GM11168 (cell line): Measurements from ENCODE around the gene TRIOBP.

Source experiments
- in situ Hi-C: fragments of 300-500 bp; cut with MboI; formaldehyde crosslinking; loops from one replicate; pipeline ENCODE4 v1.12.0; 2022; ENCODE audit warnings: low sequenced_read_pairs; ENCODE audit not compliant: unreplicated experiment

TRIOBP gene

DNA sequence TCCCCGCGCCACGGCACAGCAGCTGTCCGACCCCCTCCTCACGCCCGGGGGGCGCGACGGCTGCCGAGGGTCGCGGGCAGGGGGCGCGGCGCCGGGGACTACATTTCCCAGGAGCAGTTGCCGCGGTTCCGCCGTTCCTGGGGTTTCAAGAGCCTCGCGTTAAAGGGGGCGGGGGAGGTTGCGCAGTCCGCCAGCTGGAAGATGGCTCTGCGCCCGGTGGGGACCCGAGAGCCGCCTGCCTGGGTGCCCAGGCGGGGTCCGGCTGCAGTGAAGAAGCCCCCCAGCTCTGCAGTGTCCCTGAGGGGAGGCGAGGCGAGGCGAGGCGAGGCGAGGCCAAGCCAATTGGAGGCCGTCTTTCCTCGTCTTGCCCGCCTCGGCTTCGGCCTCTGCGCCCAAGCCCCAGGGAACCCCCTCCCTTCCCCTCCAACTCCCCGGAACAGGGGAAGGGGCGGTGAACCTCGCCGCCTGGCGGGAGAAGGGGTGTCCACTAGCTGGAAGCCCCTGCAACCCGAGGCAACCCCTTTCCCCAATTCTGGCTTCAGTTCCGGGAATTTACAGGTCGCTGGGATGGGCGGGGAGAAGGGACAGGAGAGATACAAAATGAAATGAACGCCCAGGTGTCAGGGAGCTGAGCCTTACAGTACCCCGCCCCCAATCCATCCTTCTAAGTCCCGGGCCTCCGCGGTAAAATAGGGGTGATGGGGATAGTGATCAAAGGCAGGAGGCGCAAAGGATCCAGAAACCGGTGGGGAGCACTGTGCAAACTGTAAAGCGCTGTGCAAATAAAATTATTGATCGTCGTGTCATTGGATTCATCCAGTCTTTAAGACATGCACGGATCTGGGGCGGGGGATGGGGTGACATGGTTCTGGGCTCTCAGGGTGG is 105.7 kb downstream of the TRIOBP start:
- in situ Hi-C loops: no loop called here

DNA sequence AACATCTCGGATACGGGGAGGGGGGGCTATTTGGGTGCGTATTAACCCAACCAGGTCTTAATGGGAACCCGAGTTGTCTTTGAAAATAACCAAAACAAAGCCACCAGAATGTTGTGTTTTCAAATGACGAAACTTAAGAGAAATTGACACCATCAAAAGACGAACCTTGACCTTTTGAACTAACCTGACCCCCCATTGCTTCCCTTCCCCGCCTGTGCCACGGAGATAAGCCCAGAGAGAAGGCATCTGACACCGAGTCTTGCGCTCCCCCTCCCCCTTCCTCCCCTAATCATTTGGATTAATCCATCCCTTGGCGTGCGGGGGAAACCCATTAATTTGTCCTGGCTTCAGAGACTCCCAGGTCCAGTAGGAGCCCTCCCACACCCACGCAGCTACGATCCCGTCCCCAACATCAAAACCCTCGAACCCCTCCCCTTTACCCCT is 106.4 kb downstream of the TRIOBP start:
- in situ Hi-C loops: no loop called here

DNA sequence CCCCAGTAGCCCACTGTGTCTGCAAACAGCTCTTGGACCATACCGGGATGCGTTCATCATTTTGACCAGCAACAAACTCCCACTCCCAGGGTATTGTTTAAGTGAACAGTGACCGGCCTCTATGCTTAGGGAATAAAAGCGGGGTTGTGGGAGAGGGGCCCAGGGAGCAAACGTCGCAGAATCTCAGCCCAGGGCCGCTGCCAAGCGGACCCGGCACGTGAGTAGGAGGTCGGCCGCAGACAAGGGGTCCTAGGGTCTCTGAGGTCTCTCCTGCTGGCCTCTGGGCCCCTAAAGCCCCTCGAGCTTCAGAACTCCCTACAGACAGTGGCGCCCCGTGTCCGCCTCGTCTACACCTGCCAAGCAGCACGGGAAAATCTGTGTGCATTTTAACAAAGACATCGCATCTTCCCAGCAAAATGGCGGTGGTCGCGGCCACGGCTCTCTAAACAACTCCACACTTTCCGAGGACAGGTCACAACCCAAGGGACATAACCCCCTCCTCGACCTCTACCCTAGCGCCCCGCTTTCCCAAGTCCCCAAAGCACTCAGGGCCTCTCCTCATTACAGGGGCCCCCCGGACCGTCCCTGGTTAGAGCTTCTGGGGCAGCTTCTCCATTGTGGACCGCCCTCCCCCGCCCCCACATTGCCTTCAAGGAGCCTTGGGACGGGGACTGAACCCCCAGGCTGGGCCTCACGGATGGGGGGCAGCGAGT is 106.9 kb downstream of the TRIOBP start:
- in situ Hi-C loops: no loop called here

DNA sequence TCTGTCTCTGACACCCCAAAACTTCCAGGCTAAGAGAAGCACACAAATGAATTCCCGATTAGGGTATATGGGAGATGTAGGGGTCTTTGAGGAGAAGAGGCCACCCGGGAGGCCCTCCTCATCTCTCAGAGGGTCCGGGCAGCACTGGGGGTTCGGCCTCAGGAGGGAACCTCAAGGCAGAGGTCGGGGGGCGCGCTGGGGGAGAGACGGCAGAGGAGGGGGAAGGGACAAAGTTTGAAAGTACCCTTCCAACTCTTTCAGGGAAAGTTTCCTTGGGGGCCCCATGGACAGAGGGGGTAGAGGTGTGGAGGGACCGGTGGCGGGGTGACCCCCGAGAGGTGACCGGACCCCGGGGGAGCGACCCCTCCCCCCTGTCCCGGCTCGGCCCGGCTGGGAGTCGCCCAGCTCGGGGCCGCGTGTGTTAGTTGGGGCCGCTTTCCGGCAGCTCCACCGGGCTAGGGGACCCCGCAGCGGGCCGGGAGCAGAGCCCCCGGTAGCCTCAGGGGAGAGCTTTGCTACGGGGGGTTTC is 107.6 kb downstream of the TRIOBP start:
- in situ Hi-C loops: no loop called here

DNA sequence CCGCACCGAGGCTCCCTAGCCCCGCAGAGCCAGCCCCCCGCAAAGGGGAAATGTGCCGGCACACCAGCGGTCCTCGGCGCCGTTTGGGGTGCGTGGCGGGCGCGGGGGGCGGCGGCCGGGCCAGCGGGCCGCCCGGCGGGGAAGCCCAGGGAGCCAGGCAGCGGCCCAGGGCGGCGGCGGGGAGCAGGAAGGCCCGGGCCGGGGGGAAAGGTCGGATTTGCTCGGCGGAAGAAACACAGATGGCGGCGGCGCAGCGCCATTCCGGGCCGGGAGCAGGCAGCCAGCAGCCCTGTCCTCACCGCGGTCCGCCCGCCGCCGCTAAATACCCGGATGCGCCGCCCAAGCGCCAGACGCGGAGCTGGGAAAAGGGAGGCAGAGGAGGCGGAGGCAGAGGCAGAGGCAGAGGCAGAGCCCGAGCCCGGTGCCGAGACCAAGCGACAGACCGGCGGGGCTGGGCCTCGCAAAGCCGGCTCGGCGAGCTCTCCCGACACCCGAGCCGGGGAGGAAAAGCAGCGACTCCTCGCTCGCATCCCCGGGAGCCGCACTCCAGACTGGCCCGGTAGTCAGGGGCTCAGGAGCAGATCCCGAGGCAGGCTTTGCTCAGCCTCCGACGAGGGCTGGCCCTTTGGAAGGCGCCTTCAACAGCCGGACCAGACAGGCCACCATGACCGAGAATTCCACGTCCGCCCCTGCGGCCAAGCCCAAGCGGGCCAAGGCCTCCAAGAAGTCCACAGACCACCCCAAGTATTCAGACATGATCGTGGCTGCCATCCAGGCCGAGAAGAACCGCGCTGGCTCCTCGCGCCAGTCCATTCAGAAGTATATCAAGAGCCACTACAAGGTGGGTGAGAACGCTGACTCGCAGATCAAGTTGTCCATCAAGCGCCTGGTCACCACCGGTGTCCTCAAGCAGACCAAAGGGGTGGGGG is 108.3 kb downstream of the TRIOBP start:
- in situ Hi-C loops: no loop called here

DNA sequence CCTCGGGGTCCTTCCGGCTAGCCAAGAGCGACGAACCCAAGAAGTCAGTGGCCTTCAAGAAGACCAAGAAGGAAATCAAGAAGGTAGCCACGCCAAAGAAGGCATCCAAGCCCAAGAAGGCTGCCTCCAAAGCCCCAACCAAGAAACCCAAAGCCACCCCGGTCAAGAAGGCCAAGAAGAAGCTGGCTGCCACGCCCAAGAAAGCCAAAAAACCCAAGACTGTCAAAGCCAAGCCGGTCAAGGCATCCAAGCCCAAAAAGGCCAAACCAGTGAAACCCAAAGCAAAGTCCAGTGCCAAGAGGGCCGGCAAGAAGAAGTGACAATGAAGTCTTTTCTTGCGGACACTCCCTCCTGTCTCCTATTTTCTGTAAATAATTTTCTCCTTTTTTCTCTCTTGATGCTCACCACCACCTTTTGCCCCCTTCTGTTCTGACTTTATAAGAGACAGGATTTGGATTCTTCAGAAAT is 109.0 kb downstream of the TRIOBP start:
- in situ Hi-C loops: no loop called here

DNA sequence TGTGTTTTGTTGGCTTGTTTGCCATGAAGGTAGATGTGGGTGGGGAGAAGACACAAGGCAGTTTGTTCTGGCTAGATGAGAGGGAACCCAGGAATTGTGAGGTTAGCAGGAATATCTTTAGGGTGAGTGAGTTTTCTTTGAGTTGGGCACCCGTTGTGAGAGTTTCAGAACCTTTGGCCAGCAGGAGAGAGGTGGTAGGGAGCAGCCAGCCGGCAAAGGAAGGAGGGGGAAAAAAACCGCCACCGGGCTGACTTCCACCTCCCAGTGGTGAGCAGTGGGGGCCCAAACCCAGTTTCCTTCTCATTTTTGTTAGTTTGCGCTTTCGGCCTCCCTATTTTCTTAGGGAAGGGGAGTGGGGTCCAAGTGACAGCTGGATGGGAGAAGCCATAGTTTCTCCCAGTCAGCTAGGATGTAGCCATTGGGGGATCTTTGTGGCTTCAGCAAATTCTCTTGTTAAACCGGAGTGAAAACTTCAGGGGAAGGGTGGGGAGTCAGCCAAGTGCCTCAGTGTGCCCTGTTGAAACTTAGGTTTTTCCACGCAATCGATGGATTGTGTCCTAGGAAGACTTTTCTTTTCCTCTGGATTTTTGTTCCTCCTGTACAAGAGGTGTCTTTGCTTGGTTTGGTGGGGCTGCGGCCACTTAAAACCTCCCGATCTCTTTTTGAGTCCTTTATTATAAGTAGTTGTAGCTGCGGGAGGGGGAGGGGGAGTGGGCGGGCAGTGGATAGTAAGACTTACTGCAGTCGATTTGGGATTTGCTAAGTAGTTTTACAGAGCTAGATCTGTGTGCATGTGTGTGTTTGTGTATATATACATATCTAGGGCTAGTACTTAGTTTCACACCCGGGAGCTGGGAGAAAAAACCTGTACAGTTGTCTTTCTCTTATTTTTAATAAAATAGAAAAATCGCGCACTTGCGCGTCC is 109.8 kb downstream of the TRIOBP start:
- in situ Hi-C loops: no loop called here

DNA sequence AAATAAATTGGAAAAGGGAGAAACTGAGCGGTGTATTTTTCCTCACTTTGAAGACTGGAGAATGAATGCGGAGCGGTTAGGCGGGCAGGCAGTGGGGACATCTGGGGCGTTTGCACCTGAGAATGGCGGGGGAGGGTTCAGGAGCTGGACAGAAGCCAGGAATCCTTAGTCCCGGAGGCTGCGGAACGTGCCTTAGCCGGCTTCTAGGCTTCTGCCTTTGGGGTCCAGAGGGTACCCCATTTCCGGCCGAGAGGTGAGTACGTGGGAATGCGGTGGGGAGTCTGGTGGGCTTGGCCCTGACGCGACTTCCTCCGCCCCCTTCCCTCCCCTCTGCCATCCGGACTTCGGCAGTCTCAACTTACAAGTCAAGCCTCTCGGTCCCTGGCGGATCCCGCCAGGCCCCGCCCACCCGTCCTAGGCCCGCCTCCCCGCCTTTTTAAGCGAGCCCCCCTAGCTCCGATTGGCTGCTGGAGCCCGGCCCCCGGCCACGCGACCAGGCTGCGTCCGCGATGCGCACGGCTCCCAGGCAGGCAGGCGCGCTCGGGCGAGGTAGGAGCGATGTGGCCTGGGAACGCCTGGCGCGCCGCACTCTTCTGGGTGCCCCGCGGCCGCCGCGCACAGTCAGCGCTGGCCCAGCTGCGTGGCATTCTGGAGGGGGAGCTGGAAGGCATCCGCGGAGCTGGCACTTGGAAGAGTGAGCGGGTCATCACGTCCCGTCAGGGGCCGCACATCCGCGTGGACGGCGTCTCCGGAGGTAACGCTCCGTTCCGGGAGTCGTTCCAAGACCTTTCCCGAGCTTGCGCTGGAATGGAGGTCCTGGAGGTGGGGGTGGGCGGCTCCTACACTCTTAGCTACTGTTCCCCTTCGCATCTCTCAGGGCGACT is 110.8 kb downstream of the TRIOBP start, which contains the start of gene GCAT:
TSS of gene GCAT (plus strand) at position 525 of the 884 bp plus-strand sequence. CDS start at position 559, 34 bp downstream.
- in situ Hi-C loops: no loop called here

DNA sequence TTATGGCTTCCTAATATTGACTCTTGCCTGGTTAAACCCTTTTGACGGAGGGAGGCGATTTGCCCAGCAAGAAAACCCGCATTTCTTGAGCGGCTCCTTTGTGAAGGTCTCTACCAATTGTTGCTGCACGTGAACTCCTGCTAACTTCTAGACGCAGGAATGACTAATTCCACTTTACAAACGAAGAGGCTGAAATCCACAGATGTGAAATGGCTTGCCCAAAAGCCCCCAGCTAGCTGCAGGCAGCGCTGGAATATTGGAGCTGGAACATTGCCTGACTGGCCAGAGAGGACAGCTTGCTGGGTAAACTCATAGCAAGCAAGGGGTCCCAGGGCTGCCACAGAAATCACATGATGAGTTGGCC is 111.4 kb downstream of the TRIOBP start:
- in situ Hi-C loops: no loop called here

DNA sequence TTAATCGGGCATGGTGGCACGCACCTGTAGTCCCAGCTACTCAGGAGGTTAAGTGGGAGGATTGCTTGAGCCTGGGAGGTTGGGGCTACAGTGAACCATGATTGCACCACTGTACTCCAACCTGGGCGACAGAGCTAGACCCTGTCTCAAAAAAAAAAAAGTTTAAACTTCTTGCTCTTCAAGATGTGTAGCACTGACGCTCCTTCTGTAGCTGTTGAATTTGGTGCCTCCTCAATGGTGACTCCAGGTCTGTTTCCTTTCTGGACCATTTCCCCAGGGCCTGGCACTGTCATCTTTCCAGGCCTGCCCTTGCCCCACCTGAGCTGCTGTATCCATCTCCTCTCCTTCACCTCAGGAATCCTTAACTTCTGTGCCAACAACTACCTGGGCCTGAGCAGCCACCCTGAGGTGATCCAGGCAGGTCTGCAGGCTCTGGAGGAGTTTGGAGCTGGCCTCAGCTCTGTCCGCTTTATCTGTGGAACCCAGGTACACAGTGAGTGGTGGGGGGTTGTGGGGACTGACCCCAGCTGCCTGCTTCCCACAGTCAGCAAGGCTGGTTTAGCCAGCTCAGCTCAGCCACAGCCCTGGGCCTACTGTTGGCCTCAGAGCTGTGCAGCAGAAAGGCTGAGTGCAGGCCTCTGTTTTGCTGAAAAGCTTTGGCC is 113.0 kb downstream of the TRIOBP start:
- in situ Hi-C loops: no loop called here

DNA sequence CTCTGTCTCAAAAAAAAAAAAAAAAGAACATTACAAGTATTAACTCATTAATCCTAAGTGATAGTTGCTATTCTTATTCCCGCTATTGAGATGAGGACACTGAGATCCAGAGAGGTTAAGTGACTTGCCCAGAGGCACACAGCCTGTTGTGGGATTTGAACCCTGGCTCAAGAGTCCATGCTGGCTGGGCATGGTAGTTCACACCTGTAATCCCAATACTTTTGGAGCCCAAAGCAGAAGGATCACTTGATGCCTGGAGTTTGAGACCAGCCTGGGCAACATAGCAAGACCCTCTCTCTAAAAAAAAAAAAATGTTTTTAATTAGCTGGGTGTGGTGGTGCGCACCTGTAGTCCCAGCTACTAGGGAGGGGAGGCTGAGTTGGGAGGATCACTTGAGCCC is 115.0 kb downstream of the TRIOBP start:
- in situ Hi-C loops: no loop called here

DNA sequence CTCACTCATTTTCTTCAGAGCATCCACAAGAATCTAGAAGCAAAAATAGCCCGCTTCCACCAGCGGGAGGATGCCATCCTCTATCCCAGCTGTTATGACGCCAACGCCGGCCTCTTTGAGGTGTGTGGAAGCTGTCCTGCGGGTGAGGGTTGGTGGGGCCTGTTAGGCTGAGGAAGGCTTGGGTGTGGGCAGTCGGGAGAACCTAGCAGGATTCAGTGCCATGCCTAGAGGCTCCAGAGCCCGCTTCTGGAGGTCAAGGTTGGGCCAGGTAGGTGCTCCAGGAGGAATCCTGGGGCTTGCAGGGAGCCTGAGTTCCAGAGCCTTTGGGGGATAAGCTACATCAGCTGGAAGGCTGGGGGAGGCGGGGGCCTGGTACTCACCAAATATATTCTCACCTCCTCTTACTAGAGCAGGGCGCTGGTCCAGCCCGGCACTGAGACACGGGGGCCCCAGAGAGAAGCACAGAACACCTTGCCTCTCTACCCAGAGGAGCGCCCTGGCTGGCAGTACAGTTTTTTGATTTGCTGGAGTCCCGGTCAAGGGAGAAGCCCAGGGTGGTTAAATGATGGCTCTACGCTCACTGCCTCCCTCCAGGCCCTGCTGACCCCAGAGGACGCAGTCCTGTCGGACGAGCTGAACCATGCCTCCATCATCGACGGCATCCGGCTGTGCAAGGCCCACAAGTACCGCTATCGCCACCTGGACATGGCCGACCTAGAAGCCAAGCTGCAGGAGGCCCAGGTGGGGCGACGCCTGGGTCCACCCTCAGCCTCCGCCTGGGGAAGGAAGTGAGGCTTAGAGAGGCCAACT is 116.2 kb downstream of the TRIOBP start:
- in situ Hi-C loops: no loop called here

DNA sequence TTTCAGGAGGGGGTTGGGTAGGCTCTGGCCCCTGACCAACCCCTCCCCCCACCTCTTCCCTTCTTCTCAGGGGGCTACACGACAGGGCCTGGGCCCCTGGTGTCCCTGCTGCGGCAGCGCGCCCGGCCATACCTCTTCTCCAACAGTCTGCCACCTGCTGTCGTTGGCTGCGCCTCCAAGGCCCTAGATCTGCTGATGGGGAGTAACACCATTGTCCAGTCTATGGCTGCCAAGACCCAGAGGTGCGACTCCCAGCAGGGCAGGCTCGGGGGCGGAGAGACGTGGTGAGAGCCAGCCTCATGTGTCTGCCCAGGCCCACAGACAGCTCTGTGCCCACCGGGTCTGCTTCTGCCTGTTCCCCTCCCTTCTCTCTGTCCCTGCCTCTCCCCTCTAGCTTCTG is 118.7 kb downstream of the TRIOBP start:
- in situ Hi-C loops: no loop called here

DNA sequence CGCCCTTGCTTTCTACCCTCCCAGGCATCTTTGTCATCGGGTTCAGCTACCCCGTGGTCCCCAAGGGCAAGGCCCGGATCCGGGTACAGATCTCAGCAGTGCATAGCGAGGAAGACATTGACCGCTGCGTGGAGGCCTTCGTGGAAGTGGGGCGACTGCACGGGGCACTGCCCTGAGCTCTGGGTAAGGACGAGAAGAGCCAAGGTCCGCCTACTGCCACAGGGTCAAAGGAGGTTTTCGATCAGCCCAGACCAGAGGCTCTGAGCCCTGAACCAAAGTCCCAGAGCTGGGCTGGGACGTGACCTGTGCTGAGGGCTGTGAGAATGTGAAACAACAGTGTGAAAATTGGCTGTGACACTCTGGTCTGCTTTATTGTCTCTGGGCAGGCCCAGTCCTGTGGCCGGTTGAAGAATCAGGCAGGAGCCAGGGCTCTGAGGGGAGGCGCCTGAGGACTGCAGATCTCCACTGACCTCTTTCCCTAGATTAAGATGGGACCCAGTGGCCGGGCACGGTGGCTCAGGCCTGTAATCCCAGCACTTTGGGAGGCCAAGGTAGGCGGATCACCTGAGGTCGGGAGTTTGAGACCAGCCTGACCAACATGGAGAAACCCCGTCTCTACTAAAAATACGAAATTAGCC is 119.8 kb downstream of the TRIOBP start:
- in situ Hi-C loops: no loop called here

DNA sequence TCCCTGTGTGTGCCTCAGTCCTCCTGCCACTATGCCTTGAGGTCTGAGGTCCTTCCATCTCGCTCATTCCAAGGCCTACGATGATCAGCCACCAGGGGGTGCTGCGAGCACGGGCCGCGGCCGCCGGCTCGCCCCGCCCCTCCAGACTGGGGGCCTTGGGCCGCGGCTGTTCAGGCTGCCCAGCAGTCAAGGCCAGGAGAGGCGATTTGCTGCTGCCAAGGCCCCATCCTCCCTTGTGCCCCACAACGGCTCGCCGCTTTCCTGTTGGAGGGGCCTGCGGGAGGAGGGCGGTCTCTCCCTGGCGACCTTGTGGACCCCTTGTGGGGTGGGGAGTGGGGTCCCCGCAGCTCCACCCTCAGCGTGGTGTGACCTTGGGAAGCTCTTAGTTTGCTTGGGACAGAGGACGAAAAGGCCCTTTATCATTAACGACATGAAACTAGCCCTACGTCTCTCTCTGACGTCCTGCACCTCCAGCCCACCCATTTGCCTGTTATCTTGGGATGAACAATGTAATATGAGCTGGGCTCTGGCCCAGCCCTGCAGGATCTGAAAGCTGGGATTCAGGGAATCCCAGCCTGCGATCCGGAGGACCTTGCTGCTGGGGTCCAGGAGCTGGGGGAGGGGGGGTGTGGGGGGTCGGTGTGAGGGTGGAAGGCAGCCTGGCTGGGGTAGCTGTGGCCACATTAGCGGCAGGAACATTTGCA is 121.0 kb downstream of the TRIOBP start:
- in situ Hi-C loops: no loop called here
